K562 (cell line): Measurements from ENCODE around the gene CPSF4. TPM values are rescaled to one million over a fixed set of nuclear protein-coding genes. Genes with fewer than 3 reads are reported as not detected.

Source experiments
- ATAC-seq: fragments of 200-7000 bp; cut with Tn5 transposase; 3 replicates; pipeline ENCODE4 v1.9.1; 2020; ENCODE audit warnings: moderate library complexity
- BruUV-seq: library from RNA; stranded (reverse); fragments of 400-500 nt; replicated peaks from 2 replicates; lab custom pipeline; 2021; lab: Mats Ljungman, UMichigan
- CTCF ChIA-PET: fragments of 300-600 bp; formaldehyde crosslinking; extraction: SDS; loops from one replicate; lab custom pipeline; 2021; ENCODE audit warnings: low intra/inter-chr PET ratio; lab: Yijun Ruan, JAX
- POLR2A ChIA-PET: fragments of 300-600, 350-650 bp; sonication (Branson Sonifier 250); formaldehyde crosslinking; extraction: SDS; loops from one replicate; lab custom pipeline; 2021; ENCODE audit warnings: antibody characterized with exemption, inconsistent platforms; lab: Yijun Ruan, JAX
- DNase-seq, 4 experiments: peaks; one replicate each; pipeline versions ENCODE4 v3.0.0 to v3.0.0-alpha.2; 2011 to 2018; ENCODE audit warnings: low spot score in 3 of 4, mixed read lengths in 3 of 4; ENCODE audit errors: extremely low read depth in 1 of 4
- FAIRE-seq: peaks from 2 replicates; lab custom pipeline; 2011; peaks lifted over from hg19 to GRCh38; lab: Jason Lieb, UNC
- H2AFZ ChIP-seq: 2 replicates; pipeline ENCODE4 v1.6.0; 2011; ENCODE audit warnings: low read depth, low read length, control low read depth, inconsistent platforms
- H3K27ac ChIP-seq: fragments of 200-600 bp; 3 replicates; pipeline ENCODE4 v1.8.0; 2011; ENCODE audit warnings: low read depth, mild to moderate bottlenecking, control low read depth, inconsistent platforms, low read length, moderate library complexity, mixed read lengths; ENCODE audit errors: extremely low read depth
- H3K27me3 ChIP-seq, 2 experiments: fragments of 300-600 bp in 1 of 2; 2 replicates in 1 of 2; 3 replicates in 1 of 2; pipeline versions ENCODE4 v1.6.0 to v1.8.0; 2011; ENCODE audit warnings: inconsistent platforms in 2 of 2, low read length in 2 of 2, mild to moderate bottlenecking in 1 of 2, mixed read lengths in 1 of 2, moderate library complexity in 1 of 2; ENCODE audit not compliant: control insufficient read depth in 2 of 2, insufficient read depth in 2 of 2
- H3K36me3 ChIP-seq: fragments of 300-600 bp; 3 replicates; pipeline ENCODE4 v1.8.0; 2011; ENCODE audit warnings: mild to moderate bottlenecking, low read length, inconsistent platforms; ENCODE audit not compliant: control insufficient read depth, insufficient read depth
- H3K4me1 ChIP-seq, 2 experiments: fragments of 200-600 bp in 1 of 2; replicated peaks in 1 of 2; 2 replicates in 1 of 2; 3 replicates in 1 of 2; pipeline versions ENCODE4 v1.5.1 to v1.8.0; 2011; ENCODE audit warnings: inconsistent platforms in 2 of 2, low read length in 2 of 2, mild to moderate bottlenecking in 1 of 2, mixed read lengths in 1 of 2, moderate library complexity in 1 of 2; ENCODE audit not compliant: control insufficient read depth in 2 of 2, insufficient read depth in 2 of 2
- H3K4me2 ChIP-seq: 2 replicates; pipeline ENCODE4 v1.6.1; 2011; ENCODE audit warnings: low read length, control low read depth, inconsistent platforms, mixed read lengths; ENCODE audit not compliant: insufficient read depth
- H3K4me3 ChIP-seq: fragments of 200-600 bp; sonication (generic), shearing (Covaris generic); 2 replicates; pipeline ENCODE4 v1.5.1; 2016; ENCODE audit warnings: control low read depth, inconsistent platforms
- H3K79me2 ChIP-seq: fragments of 200-600 bp; 3 replicates; pipeline ENCODE4 v1.8.0; 2011; ENCODE audit warnings: low read length, inconsistent platforms; ENCODE audit not compliant: control insufficient read depth, insufficient read depth
- H3K9ac ChIP-seq, 2 experiments: 2 replicates each; pipeline versions ENCODE4 v1.6.0 to v1.6.1; 2011; ENCODE audit warnings: low read depth in 2 of 2, low read length in 2 of 2, control low read depth in 1 of 2, inconsistent platforms in 1 of 2, mild to moderate bottlenecking in 1 of 2, mixed read lengths in 1 of 2; ENCODE audit not compliant: insufficient read depth in 1 of 2
- H3K9me1 ChIP-seq: one replicate; pipeline ENCODE4 v1.6.0; 2011; ENCODE audit warnings: inconsistent platforms, mild to moderate bottlenecking, low read length, moderate library complexity; ENCODE audit not compliant: control insufficient read depth, insufficient read depth
- H3K9me3 ChIP-seq: replicated peaks from 2 replicates; pipeline ENCODE4 v1.5.1; 2011; ENCODE audit warnings: low read depth, low read length, inconsistent platforms; ENCODE audit not compliant: control insufficient read depth, insufficient read depth
- H4K20me1 ChIP-seq: replicated peaks from 2 replicates; pipeline ENCODE4 v1.6.1; 2011; ENCODE audit warnings: low read length, inconsistent platforms, mixed read lengths; ENCODE audit not compliant: control insufficient read depth, insufficient read depth
- BCL6 ChIP-seq: fragments of 250-450 bp; sonication (Bioruptor Pico); IDR thresholded peaks from 2 replicates; pipeline ENCODE4 v1.4.0; 2020
- CBX3 ChIP-seq, 2 experiments: IDR thresholded peaks; 1 replicate in 1 of 2; 2 replicates in 1 of 2; pipeline ENCODE4 v1.6.1; 2012; ENCODE audit warnings: inconsistent platforms in 2 of 2, low read length in 2 of 2, borderline replicate concordance in 1 of 2, control low read depth in 1 of 2
- CCAR2 ChIP-seq: fragments of 200-400 bp; formaldehyde crosslinking; IDR thresholded peaks from 2 replicates; pipeline ENCODE4 v1.6.1; 2017; ENCODE audit warnings: mild to moderate bottlenecking, low read depth, low read length
- CEBPG ChIP-seq, 3 experiments: fragments of 200-800 bp in 1 of 3; sonication (Bioruptor generic) in 1 of 3; sonication (generic) in 1 of 3; formaldehyde crosslinking in 1 of 3; IDR thresholded peaks in 2 of 3; conservative IDR thresholded peaks in 1 of 3; 2 replicates each; pipeline versions ENCODE4 v1.6.1 to v1.8.0; 2016 to 2022; ENCODE audit warnings: missing compliant biosample characterization in 2 of 3, missing genetic modification characterization in 2 of 3, mild to moderate bottlenecking in 1 of 3, missing genetic modification reagents in 1 of 3
- ELF1 ChIP-seq: fragments of 200-800 bp; sonication (Bioruptor generic); IDR thresholded peaks from 2 replicates; pipeline ENCODE4 v1.6.1; 2016; ENCODE audit warnings: missing genetic modification characterization, missing compliant biosample characterization
- ETV6 ChIP-seq, 3 experiments: fragments of 150-350 bp in 1 of 3; sonication (generic) in 1 of 3; formaldehyde crosslinking in 1 of 3; IDR thresholded peaks; 2 replicates each; pipeline versions ENCODE4 v1.6.1 to v1.8.0; 2014 to 2022; ENCODE audit warnings: borderline replicate concordance in 2 of 3, low read depth in 2 of 3, antibody characterized with exemption in 1 of 3, low read length in 1 of 3, mild to moderate bottlenecking in 1 of 3, missing genetic modification reagents in 1 of 3
- KDM5B ChIP-seq: fragments of 200-600 bp; sonication (generic); IDR thresholded peaks from 2 replicates; pipeline ENCODE4 v1.6.1; 2012; ENCODE audit warnings: low read depth, mild to moderate bottlenecking, moderate library complexity, low read length, control low read depth, inconsistent platforms; ENCODE audit not compliant: insufficient replicate concordance
- LARP7 ChIP-seq: fragments of 450-650 bp; IDR thresholded peaks from 2 replicates; pipeline ENCODE4 v1.6.1; 2016
- NR1H2 ChIP-seq: sonication (generic); formaldehyde crosslinking; IDR thresholded peaks from 2 replicates; pipeline ENCODE4 v1.4.0; 2020; ENCODE audit warnings: mild to moderate bottlenecking, missing genetic modification reagents
- PHB2 ChIP-seq: fragments of 450-650 bp; IDR thresholded peaks from 2 replicates; pipeline ENCODE4 v1.6.1; 2017; ENCODE audit warnings: low read depth
- RUNX1 ChIP-seq: sonication (generic); IDR thresholded peaks from 2 replicates; pipeline ENCODE4 v1.6.1; 2016; ENCODE audit warnings: antibody characterized with exemption, low read depth
- SIN3A ChIP-seq, 2 experiments: fragments of 150-350 bp in 1 of 2; IDR thresholded peaks; 2 replicates each; pipeline ENCODE4 v1.6.1; 2011 to 2016; ENCODE audit warnings: borderline replicate concordance in 2 of 2, low read depth in 2 of 2, low read length in 2 of 2, mild to moderate bottlenecking in 2 of 2, moderate library complexity in 2 of 2; ENCODE audit not compliant: control insufficient read depth in 1 of 2
- STAT5B ChIP-seq: fragments of 250-450 bp; sonication (Bioruptor Pico); IDR thresholded peaks from 2 replicates; pipeline ENCODE4 v1.8.0; 2021; ENCODE audit warnings: mild to moderate bottlenecking, inconsistent platforms
- TCF7L2 ChIP-seq: fragments of 150-350 bp; IDR thresholded peaks from 2 replicates; pipeline ENCODE4 v1.6.1; 2016; ENCODE audit warnings: low read depth, mild to moderate bottlenecking, low read length, moderate library complexity
- ZNF282 ChIP-seq: sonication (generic); formaldehyde crosslinking; IDR thresholded peaks from 2 replicates; pipeline ENCODE4 v1.8.1; 2023; ENCODE audit warnings: missing genetic modification reagents
- WGBS: fragments of 100-300 bp; shearing (Covaris generic); methylation state at CpG from one replicate; pipeline ENCODE4 v1.1.6; 2016; ENCODE audit warnings: low coverage, mixed read lengths; ENCODE audit not compliant: insufficient coverage; ENCODE audit errors: missing lambda C conversion rate; 5-methylcytosine and 5-hydroxymethylcytosine counted together
- in situ Hi-C: fragments of 300-500 bp; cut with MboI; formaldehyde crosslinking; loops from 4 replicates; pipeline ENCODE4 v1.15.0; 2018; ENCODE audit warnings: inconsistent platforms, mixed read lengths
- intact Hi-C: fragments of 100-400 bp; cut with micrococcal nuclease; formaldehyde crosslinking; loops from 2 replicates; pipeline ENCODE4 v1.14.2; 2022
- polyA plus RNA-seq, 8 experiments: library from polyadenylated mRNA; depleted of rRNA in 4 of 8; stranded (reverse) in 5 of 8; unstranded in 3 of 8; fragments of >200 nt; fragmentation: Nextera tagmentation in 2 of 8; fragmentation: Illumina TruSeq in 1 of 8; extraction: Ambion mirVana in 2 of 8; extraction: Trizol in 1 of 8; gene quantifications; 2 replicates each; pipeline versions ENCODE4 v1.2.1 to v1.2.3, GENCODE V29; 2011 to 2014; ENCODE audit warnings: inconsistent platforms in 1 of 8, missing spikeins in 1 of 8
- total RNA-seq, 7 experiments: library from RNA; depleted of rRNA in 6 of 7; stranded (reverse); fragments of >200 nt in 6 of 7; fragmentation: Illumina TruSeq in 2 of 7; extraction: Trizol in 2 of 7; gene quantifications; 2 replicates each; pipeline versions ENCODE4 v1.2.1 to v1.2.3, GENCODE V29; 2011 to 2021; ENCODE audit warnings: low replicate concordance in 1 of 7
- TF ChIP-seq, protein P1 (sequence below): sonication (generic); IDR thresholded peaks from 2 replicates; pipeline ENCODE4 v1.6.1; 2016

CPSF4 gene
- total and polyA plus RNA-seq, 9 of the 15 experiments (the other 6 are each of a cell fraction or from before 2014, with no cell fraction given), result 16.9 to 118 (median 71.7) TPM

DNA sequence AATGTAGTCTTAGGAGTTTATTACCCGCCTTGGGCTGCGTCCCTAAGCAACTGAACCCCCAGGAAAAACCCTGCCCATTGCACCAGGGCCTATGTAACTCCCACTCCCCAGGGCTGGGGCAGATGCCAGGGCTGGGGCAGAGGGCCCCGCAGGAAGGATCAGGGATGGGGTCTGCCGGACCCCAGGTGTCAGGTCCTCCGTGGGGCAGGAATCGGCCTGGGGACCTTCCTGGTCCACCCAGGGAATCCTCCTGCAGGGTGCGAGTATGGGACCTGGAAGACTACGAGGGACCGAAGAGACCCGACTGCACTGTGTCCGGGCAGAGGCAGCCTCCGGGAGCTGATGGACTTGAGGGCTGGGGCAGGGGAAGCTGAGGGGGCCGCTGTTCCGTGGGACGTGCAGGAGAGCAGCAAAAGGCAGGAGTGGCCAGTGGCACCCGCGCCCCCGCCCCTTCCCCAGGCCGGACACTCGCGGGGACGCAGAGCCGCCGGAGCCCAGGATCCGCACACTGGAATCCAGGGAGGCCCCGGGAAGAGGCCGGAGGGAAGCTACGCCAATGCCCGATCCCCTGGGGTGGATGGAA, 29.7 kb downstream of the CPSF4 start:
- H3K4me1 ChIP-seq, result peaks cover 10 to 28% of the 10 kb centered on the region in 2 experiments; a peak in 4 of 5 replicates
- H2AFZ ChIP-seq, result no peak overlapping the region
- no peak for ATAC-seq
- H3K36me3 ChIP-seq, result peaks cover 19% of the 10 kb centered on the region
- no peak for TF ChIP-seq CCAR2
- TF ChIP-seq PHB2, result no peak
- TF ChIP-seq SIN3A (IDR thresholded peaks at IDR 0.05; ENCODE audit: borderline replicate concordance in 2 of 2, control insufficient read depth in 1 of 2, low read depth in 2 of 2, low read length in 2 of 2), result no peak
- TF ChIP-seq NR1H2 (CRISPR knock-in tag), result no peak
- no peak for TF ChIP-seq ETV6 (IDR thresholded peaks at IDR 0.05; ENCODE audit: borderline replicate concordance in 1 of 2, low read depth in 2 of 2, low read length in 1 of 2)
- TF ChIP-seq ETV6 (CRISPR knock-in tag; IDR thresholded peaks at IDR 0.05; ENCODE audit: borderline replicate concordance), result no peak
- TF ChIP-seq, protein P1, sequence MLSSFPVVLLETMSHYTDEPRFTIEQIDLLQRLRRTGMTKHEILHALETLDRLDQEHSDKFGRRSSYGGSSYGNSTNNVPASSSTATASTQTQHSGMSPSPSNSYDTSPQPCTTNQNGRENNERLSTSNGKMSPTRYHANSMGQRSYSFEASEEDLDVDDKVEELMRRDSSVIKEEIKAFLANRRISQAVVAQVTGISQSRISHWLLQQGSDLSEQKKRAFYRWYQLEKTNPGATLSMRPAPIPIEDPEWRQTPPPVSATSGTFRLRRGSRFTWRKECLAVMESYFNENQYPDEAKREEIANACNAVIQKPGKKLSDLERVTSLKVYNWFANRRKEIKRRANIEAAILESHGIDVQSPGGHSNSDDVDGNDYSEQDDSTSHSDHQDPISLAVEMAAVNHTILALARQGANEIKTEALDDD, result no peak
- TF ChIP-seq KDM5B, result no peak
- no peak for TF ChIP-seq LARP7
- TF ChIP-seq ZNF282 (CRISPR knock-in tag), result no peak
- TF ChIP-seq RUNX1, result no peak
- TF ChIP-seq BCL6, result no peak
- TF ChIP-seq ELF1 (tag), result no peak
- TF ChIP-seq STAT5B (CRISPR knock-in tag), result no peak
- no peak for TF ChIP-seq TCF7L2
- no peak for TF ChIP-seq CEBPG (CRISPR knock-in tag; IDR thresholded peaks at IDR 0.05)
- no peak for TF ChIP-seq CEBPG (tag; conservative IDR thresholded peaks at IDR 0.05 in 1 of 2, IDR thresholded peaks at IDR 0.05 in 1 of 2)
- no peak for TF ChIP-seq CBX3 (IDR thresholded peaks at IDR 0.05; ENCODE audit: borderline replicate concordance in 1 of 2, low read length in 2 of 2)
- H3K9ac ChIP-seq, result no peak overlapping the region
- H3K27me3 ChIP-seq, result no peaks in the 10 kb centered on the region
- ChIA-PET POLR2A (interaction anchor here (2.0 kb wide), 1 partner anchor 90 kb away, joined by 5 read pairs; the partner anchor contains the start of gene ZNF655), CTCF (interaction anchor here (0.6 kb wide), 1 partner anchor 517 kb away, joined by 3 read pairs; no protein-coding TSS in a partner anchor)
- H3K4me2 ChIP-seq, result no peak overlapping the region
- peaks cover 42% of the 10 kb centered on the region for H3K79me2 ChIP-seq
- intact Hi-C loops, result no loop called here
- no peak for DNase-seq
- H3K27ac ChIP-seq, result no peak overlapping the region
- no peak overlapping the region for H3K4me3 ChIP-seq
- in situ Hi-C loops, result no loop called here
- 89% methylated on average over 23 of the region's 29 CpGs for WGBS
- H4K20me1 ChIP-seq, result no peaks in the 10 kb centered on the region
- no peaks in the 10 kb centered on the region for H3K9me1 ChIP-seq
- no peak for FAIRE-seq
- no peaks in the 10 kb centered on the region for H3K9me3 ChIP-seq
- no TSS peak for BruUV-seq
